ENCODE results near the gene NOL9.
A peak's percentile ranks its signal among the peaks of the same experiment; 100 is the strongest.
"Not testable (repeated sequence)": the region's sequence is repeated elsewhere in the genome, so short reads cannot be mapped to it uniquely, and the experiment has no call there.

Gene NOL9

GRCh38 chr1:6503884-6504602 lies 50.3 kb downstream of the NOL9 start:
- no peak for DNase-seq (ENCODE audit: low spot score)

- DNase-seq (ENCODE audit: low spot score), result no peak
These were observed 52.1 kb downstream of the NOL9 start for GRCh38 chr1:6502000-6502891.

- DNase-seq (ENCODE audit: low spot score), result no peak
These were observed 53.0 kb downstream of the NOL9 start for GRCh38 chr1:6501279-6501813.

- DNase-seq (ENCODE audit: low spot score), result no peak
These were observed 53.6 kb downstream of the NOL9 start for GRCh38 chr1:6500544-6501278.

- DNase-seq (ENCODE audit: low spot score), result no peak
These were observed 55.0 kb downstream of the NOL9 start for GRCh38 chr1:6499296-6499695.

- no peak for DNase-seq (ENCODE audit: low spot score)
These were observed 55.7 kb downstream of the NOL9 start for GRCh38 chr1:6498576-6499111.

- no peak for DNase-seq (ENCODE audit: low spot score)
These were observed 56.3 kb downstream of the NOL9 start for GRCh38 chr1:6497867-6498575.

- peak; percentile 12 for DNase-seq (ENCODE audit: low spot score)
These were observed 57.0 kb downstream of the NOL9 start for GRCh38 chr1:6497215-6497866.

GRCh38 chr1:6496890-6497214 lies 57.5 kb downstream of the NOL9 start:
- DNase-seq (ENCODE audit: low spot score), result no peak

- no peak for DNase-seq (ENCODE audit: low spot score)
These were observed 58.0 kb downstream of the NOL9 start for GRCh38 chr1:6496365-6496721.

- DNase-seq (ENCODE audit: low spot score), result no peak
These were observed 58.6 kb downstream of the NOL9 start for GRCh38 chr1:6495540-6496364.

GRCh38 chr1:6495041-6495441 lies 59.3 kb downstream of the NOL9 start:
- DNase-seq (ENCODE audit: low spot score), result no peak

GRCh38 chr1:6494627-6495026 lies 59.7 kb downstream of the NOL9 start:
- no peak for DNase-seq (ENCODE audit: low spot score)

GRCh38 chr1:6493834-6494223 lies 60.5 kb downstream of the NOL9 start:
- not testable (repeated sequence) for DNase-seq (ENCODE audit: low spot score)

GRCh38 chr1:6491966-6492365 lies 62.3 kb downstream of the NOL9 start:
- no peak for DNase-seq (ENCODE audit: low spot score)

GRCh38 chr1:6491480-6491962 lies 62.8 kb downstream of the NOL9 start, which contains the start of gene PLEKHG5:
Gene PLEKHG5, minus strand, starts transcription at chr1:6491667. Its CDS starts 14,096 bp downstream, at chr1:6477571.
- no peak for DNase-seq (ENCODE audit: low spot score)

- DNase-seq (ENCODE audit: low spot score), result no peak
These were observed 63.2 kb downstream of the NOL9 start for GRCh38 chr1:6491081-6491449.

- DNase-seq (ENCODE audit: low spot score), result peak; percentile 71
These were observed 63.9 kb downstream of the NOL9 start for GRCh38 chr1:6490181-6491080.

- peak; percentile 89 for DNase-seq (ENCODE audit: low spot score)
These were observed 64.5 kb downstream of the NOL9 start for GRCh38 chr1:6489799-6490180.

Measured in activated CD4-positive, alpha-beta T cell treated with anti-CD3 and anti-CD28 coated beads, Interleukin-2, Interleukin-4, amounts not matched to agents 100 ng/mL and 50 ng/mL, durations not matched to agents 16 hours and 8 hours (primary cell).